ENCODE measurements around the gene MAPK14. TPM values are rescaled to one million over a fixed set of nuclear protein-coding genes. Genes with fewer than 3 reads are reported as not detected.
"Not testable (repeated sequence)": the region's sequence is repeated elsewhere in the genome, so short reads cannot be mapped to it uniquely, and the experiment has no call there.

MAPK14 gene
- total RNA-seq, 2 experiments from 2014 or later: 66.7 to 68.6 TPM

DNA sequence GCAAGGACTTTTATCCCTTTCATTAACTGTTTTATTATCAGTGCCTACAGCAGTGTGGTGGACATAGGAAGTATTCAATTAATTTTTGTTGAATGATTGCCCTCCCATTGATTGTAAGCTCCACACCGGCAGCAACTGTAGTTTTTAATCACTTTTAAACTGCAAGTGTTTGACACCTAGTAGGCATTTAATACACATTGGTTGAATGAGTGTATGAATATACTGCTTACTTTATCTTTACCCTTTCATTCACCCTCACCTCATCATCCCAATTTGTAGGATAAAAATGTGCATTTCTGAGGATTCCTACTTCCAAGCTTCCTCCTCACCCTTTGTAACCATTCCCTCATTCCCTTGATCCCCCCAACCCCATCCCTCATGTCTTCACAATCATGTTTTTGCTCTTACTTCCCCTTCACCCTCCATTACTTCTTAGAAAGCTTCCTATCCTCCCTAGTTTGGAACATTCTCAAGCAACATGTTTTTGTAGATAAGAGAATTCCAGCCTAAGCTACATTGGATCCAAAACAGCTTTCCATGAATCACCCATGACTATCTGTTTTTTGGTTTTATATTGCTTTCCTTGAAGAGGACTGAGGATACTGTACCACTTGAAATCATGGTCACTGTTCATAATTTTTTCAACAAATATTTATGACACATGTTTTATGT, 2.2 kb upstream of the MAPK14 start:
- H3K4me3 Mint-ChIP-seq: no peak overlapping the region
- DNase-seq: no peak
- peaks cover 22% of the 10 kb centered on the region for H3K27me3 Mint-ChIP-seq
- ChIA-PET CTCF (interaction anchor here (1.2 to 1.4 kb wide), 2 partner anchors 70 to 99 kb away, joined by 3 to 4 read pairs; no protein-coding TSS in a partner anchor), POLR2A (no interaction called here)
- no peak overlapping the region for H3K27ac Mint-ChIP-seq
- peaks cover 26% of the 10 kb centered on the region for H3K4me1 Mint-ChIP-seq
- H3K9me3 Mint-ChIP-seq: no peaks in the 10 kb centered on the region
- peaks cover 12% of the 10 kb centered on the region for H3K36me3 Mint-ChIP-seq (ENCODE audit: low read depth)

DNA sequence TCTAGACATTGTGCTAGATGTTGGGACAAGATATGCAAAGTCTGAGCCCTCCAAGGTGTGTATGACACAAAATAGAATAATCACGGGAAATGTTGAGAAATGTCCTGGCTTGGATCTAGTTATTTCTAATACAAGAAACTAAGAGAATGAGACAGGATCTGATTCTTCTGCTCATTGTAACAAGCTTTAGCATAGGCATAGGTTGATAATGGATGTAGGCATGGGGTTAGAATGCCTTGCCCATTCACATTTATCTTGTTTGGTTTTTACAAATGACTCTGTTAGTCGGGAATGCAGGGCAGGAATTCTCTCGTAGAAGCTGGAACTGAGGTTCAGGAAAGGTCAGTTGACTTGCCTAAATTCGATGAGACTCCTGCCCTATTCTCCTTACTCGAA, 1.7 kb upstream of the MAPK14 start:
- Mint-ChIP-seq H3K36me3 (ENCODE audit: low read depth) (peaks cover 14% of the 10 kb centered on the region), H3K9me3 (no peaks in the 10 kb centered on the region), H3K27ac (no peak overlapping the region), H3K4me1 (peaks cover 30% of the 10 kb centered on the region), H3K4me3 (no peak overlapping the region), H3K27me3 (peaks cover 22% of the 10 kb centered on the region)
- no peak for DNase-seq
- CTCF ChIA-PET: interaction anchor here (0.7 to 4.4 kb wide), 4 partner anchors 69 to 1370 kb away, joined by 3 to 45 read pairs (median 4); no protein-coding TSS in a partner anchor
- POLR2A ChIA-PET: no interaction called here

DNA sequence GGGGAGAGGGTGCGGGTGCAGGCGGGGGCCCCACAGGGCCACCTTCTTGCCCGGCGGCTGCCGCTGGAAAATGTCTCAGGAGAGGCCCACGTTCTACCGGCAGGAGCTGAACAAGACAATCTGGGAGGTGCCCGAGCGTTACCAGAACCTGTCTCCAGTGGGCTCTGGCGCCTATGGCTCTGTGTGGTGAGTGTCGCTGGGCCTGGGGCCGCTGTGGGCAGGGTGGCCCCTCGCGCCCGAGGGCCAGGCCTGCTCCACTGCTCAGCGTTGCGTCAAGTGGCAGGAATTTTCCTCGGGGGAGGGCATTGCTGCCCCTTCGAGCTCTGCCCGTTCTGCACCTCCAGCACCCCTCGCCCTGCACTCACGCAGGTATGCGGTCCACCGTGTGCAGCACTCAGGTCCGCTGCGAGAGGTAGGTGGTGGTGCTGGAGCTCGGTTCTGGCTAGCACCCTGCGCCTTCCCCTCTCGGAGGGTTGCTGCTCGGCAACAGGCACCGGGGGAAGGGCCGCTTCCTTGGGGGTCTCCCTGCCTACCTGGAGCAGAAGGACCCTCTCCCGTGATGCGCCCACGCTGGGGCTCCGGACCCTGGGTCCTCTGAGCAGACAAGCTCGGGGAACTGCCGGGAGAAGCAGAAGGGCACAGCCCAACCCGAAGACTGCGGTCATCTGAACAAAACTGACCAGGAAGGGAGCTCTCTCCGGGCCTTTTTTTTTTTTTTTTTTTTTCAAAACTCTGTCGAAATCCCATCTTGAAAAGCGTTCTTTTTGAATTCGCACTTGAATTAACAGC, 674 bp downstream of the MAPK14 start:
- peaks cover 48% of the 10 kb centered on the region for H3K4me1 Mint-ChIP-seq
- no peaks in the 10 kb centered on the region for H3K9me3 Mint-ChIP-seq
- peak overlapping the region; percentile 90 for H3K27ac Mint-ChIP-seq
- H3K36me3 Mint-ChIP-seq (ENCODE audit: low read depth): peaks cover 20% of the 10 kb centered on the region
- POLR2A ChIA-PET: interaction anchor here (0.6 to 1.1 kb wide), 3 partner anchors 10 to 139 kb away, joined by 3 to 5 read pairs (median 4); no protein-coding TSS in a partner anchor
- peak overlapping the region; percentile 93 for H3K4me3 Mint-ChIP-seq
- peak; percentile 52 for DNase-seq
- CTCF ChIA-PET: interaction anchor here (0.5 to 4.4 kb wide), 41 partner anchors 10 to 555 kb away, joined by 3 to 45 read pairs (median 4); partner anchors contain the start of gene MAPK13
- peaks cover 22% of the 10 kb centered on the region for H3K27me3 Mint-ChIP-seq

DNA sequence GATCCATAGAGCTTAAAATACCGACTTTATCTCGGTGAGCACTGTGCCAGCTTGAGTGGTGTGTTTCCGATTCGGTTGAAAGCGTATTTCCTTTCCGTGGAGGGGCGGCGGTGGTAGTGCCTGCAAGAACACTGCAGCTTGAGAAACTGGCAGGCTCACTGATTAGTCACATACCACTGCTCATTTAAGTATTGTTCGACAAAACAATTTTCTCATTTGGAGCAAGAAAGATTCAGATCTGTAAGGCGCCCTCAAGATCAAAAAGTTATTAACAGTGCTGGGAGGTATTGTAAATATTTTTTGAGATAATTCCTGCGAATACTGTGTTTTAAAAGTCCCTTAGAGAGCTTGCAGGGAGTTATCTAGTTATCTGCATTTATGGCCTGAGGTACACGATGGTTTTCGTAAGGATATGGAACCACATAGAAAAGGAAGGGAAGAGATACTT, 1.3 kb downstream of the MAPK14 start:
- ChIA-PET POLR2A (interaction anchor here (0.6 to 1.0 kb wide), 2 partner anchors 9 to 42 kb away, joined by 3 to 5 read pairs; no protein-coding TSS in a partner anchor), CTCF (interaction anchor here (0.6 to 4.4 kb wide), 12 partner anchors 13 to 555 kb away, joined by 3 to 45 read pairs (median 6); partner anchors contain the start of gene MAPK13)
- peak overlapping the region; percentile 93 for H3K4me3 Mint-ChIP-seq
- peaks cover 19% of the 10 kb centered on the region for H3K27me3 Mint-ChIP-seq
- peaks cover 52% of the 10 kb centered on the region for H3K4me1 Mint-ChIP-seq
- H3K36me3 Mint-ChIP-seq (ENCODE audit: low read depth): peaks cover 21% of the 10 kb centered on the region
- peak; percentile 81 for DNase-seq
- peak overlapping the region; percentile 90 for H3K27ac Mint-ChIP-seq
- no peaks in the 10 kb centered on the region for H3K9me3 Mint-ChIP-seq

GRCh38 chr6:36029464-36029863, 1.9 kb downstream of the MAPK14 start:
- Mint-ChIP-seq H3K36me3 (ENCODE audit: low read depth) (peaks cover 24% of the 10 kb centered on the region), H3K4me3 (peak overlapping the region; percentile 93), H3K9me3 (no peaks in the 10 kb centered on the region), H3K27me3 (peaks cover 16% of the 10 kb centered on the region), H3K27ac (peak overlapping the region; percentile 90), H3K4me1 (peaks cover 55% of the 10 kb centered on the region)
- CTCF ChIA-PET: interaction anchor here (2.6 to 4.4 kb wide), 3 partner anchors 65 to 95 kb away, joined by 16 to 45 read pairs (median 17); no protein-coding TSS in a partner anchor
- DNase-seq: no peak
- POLR2A ChIA-PET: no interaction called here

- Mint-ChIP-seq H3K27ac (no peak overlapping the region), H3K27me3 (no peaks in the 10 kb centered on the region), H3K9me3 (no peaks in the 10 kb centered on the region), H3K36me3 (ENCODE audit: low read depth) (peaks cover 33% of the 10 kb centered on the region), H3K4me3 (no peak overlapping the region), H3K4me1 (peaks cover 57% of the 10 kb centered on the region)
- CTCF ChIA-PET: interaction anchor here (0.7 to 1.2 kb wide), 2 partner anchors 10 to 35 kb away, joined by 3 to 4 read pairs; no protein-coding TSS in a partner anchor
- DNase-seq: no peak
- POLR2A ChIA-PET: interaction anchor here (0.6 kb wide), 1 partner anchor 61 kb away, joined by 5 read pairs; no protein-coding TSS in a partner anchor
Observed at GRCh38 chr6:36032261-36032660, 4.7 kb downstream of the MAPK14 start.

DNA sequence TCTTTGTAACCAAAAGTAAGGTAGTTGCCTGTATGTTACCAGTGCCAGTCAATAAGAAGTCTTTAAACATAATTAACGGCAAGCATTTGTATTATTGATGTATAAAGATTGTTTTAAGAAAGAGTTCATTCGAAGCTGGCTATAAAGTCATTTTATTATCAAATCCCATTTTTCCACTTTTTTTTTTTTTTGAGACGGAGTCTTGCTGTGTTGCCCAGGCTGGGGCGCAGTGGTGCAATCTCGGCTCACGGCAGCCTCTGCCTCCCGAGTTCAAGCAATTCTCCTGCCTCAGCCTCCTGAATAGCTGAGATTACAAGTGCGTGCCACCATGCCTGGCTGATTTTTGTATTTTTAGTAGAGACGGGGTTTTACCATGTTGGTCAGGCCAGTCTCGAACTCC, 5.5 kb downstream of the MAPK14 start:
- not testable (repeated sequence) for H3K27me3 Mint-ChIP-seq, H3K4me3 Mint-ChIP-seq, H3K9me3 Mint-ChIP-seq, DNase-seq, H3K27ac Mint-ChIP-seq
- ChIA-PET CTCF (interaction anchor here (0.6 to 1.2 kb wide), 2 partner anchors 9 to 442 kb away, joined by 3 read pairs; no protein-coding TSS in a partner anchor), POLR2A (interaction anchor here (0.6 kb wide), 1 partner anchor 32 kb away, joined by 10 read pairs; no protein-coding TSS in a partner anchor)
- Mint-ChIP-seq H3K36me3 (ENCODE audit: low read depth) (peaks cover 34% of the 10 kb centered on the region), H3K4me1 (peaks cover 62% of the 10 kb centered on the region)

DNA sequence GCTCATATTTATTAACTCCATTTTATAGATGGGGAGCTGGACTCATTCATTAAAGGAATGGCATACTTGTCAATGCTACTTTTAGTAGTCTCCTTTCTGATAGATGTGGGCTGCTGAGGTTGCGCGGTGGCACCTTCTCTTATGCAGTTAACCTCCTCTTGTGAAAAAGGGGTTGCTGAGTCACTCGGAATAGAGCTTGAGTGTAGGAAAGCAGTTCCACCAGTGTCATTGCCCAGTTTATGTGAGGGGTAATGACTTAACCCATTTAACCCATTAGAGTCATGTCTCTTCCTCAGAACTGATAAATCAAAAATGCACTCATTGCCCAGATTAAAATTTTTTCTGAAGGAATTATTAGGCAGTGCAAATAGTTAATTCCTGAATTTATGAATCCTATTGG, 6.3 kb downstream of the MAPK14 start:
- Mint-ChIP-seq H3K27ac (no peak overlapping the region), H3K36me3 (ENCODE audit: low read depth) (peaks cover 31% of the 10 kb centered on the region), H3K9me3 (no peaks in the 10 kb centered on the region), H3K4me3 (no peak overlapping the region), H3K27me3 (no peaks in the 10 kb centered on the region), H3K4me1 (peaks cover 69% of the 10 kb centered on the region)
- peak; percentile 40 for DNase-seq
- POLR2A ChIA-PET: no interaction called here
- CTCF ChIA-PET: no interaction called here

GRCh38 chr6:36034441-36034840, 6.8 kb downstream of the MAPK14 start:
- H3K9me3 Mint-ChIP-seq: no peaks in the 10 kb centered on the region
- peaks cover 71% of the 10 kb centered on the region for H3K4me1 Mint-ChIP-seq
- H3K27me3 Mint-ChIP-seq: no peaks in the 10 kb centered on the region
- ChIA-PET CTCF (no interaction called here), POLR2A (no interaction called here)
- H3K27ac Mint-ChIP-seq: no peak overlapping the region
- DNase-seq: no peak
- H3K4me3 Mint-ChIP-seq: no peak overlapping the region
- peaks cover 27% of the 10 kb centered on the region for H3K36me3 Mint-ChIP-seq (ENCODE audit: low read depth)

DNA sequence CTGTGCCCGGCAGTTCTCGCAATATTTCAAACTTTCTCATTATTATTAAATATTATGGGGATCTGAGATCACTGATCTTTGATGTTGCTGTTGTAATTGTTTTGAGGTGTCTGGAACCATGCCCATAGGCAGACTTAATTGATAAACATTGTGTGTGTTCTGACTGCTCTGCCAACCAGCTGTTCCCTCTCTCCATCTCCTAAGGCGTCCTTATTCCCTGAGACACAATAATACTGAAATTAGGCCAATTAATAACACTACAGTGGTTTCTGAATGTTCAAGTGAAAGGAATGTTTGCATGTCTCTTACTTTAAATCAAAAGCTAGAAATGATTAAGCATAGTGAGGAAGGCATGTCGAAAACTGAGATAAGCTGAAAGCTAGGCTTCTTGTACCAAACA, 7.6 kb downstream of the MAPK14 start:
- Mint-ChIP-seq H3K36me3 (ENCODE audit: low read depth) (peaks cover 22% of the 10 kb centered on the region), H3K4me3 (no peak overlapping the region), H3K4me1 (peaks cover 69% of the 10 kb centered on the region), H3K9me3 (no peaks in the 10 kb centered on the region), H3K27ac (no peak overlapping the region), H3K27me3 (no peaks in the 10 kb centered on the region)
- ChIA-PET POLR2A (no interaction called here), CTCF (interaction anchor here (0.8 kb wide), 1 partner anchor 60 kb away, joined by 3 read pairs; no protein-coding TSS in a partner anchor)
- no peak for DNase-seq

GRCh38 chr6:36038120-36038876, 10.7 kb downstream of the MAPK14 start:
- Mint-ChIP-seq H3K4me3 (no peak overlapping the region), H3K9me3 (no peaks in the 10 kb centered on the region), H3K4me1 (peaks cover 61% of the 10 kb centered on the region), H3K27ac (peak overlapping the region; percentile 3), H3K36me3 (ENCODE audit: low read depth) (peaks cover 19% of the 10 kb centered on the region), H3K27me3 (no peaks in the 10 kb centered on the region)
- DNase-seq: no peak
- ChIA-PET POLR2A (interaction anchor here (0.9 kb wide), 1 partner anchor 10 kb away, joined by 3 read pairs; no protein-coding TSS in a partner anchor), CTCF (interaction anchor here (1.1 kb wide), 1 partner anchor 11 kb away, joined by 7 read pairs; the partner anchor contains the start of gene MAPK14)

- H3K9me3 Mint-ChIP-seq: no peaks in the 10 kb centered on the region
- peaks cover 18% of the 10 kb centered on the region for H3K36me3 Mint-ChIP-seq (ENCODE audit: low read depth)
- H3K4me1 Mint-ChIP-seq: peaks cover 55% of the 10 kb centered on the region
- no peak overlapping the region for H3K4me3 Mint-ChIP-seq
- H3K27me3 Mint-ChIP-seq: no peaks in the 10 kb centered on the region
- DNase-seq: no peak
- no peak overlapping the region for H3K27ac Mint-ChIP-seq
- ChIA-PET POLR2A (no interaction called here), CTCF (interaction anchor here (1.1 kb wide), 1 partner anchor 12 kb away, joined by 7 read pairs; the partner anchor contains the start of gene MAPK14)
Observed at GRCh38 chr6:36039112-36039511, 11.5 kb downstream of the MAPK14 start.
